Common myeloid progenitor, CD34-positive (primary cell): ENCODE data around the gene DGKG.

Source experiments
- CTCF ChIA-PET: fragments of 350-600 bp; sonication (Branson Sonifier 250); formaldehyde crosslinking; loops from one replicate; lab custom pipeline; 2021; ENCODE audit warnings: antibody characterized with exemption; lab: Charles Lee
- POLR2A ChIA-PET: fragments of 350-600 bp; sonication (Branson Sonifier 250); formaldehyde crosslinking; loops from one replicate; lab custom pipeline; 2021; ENCODE audit warnings: antibody characterized with exemption; lab: Charles Lee
- DNase-seq, 3 donors: peaks; one replicate each; pipeline versions ENCODE4 v3.0.0 to v3.0.0-alpha.2; 2013
- H3K27ac ChIP-seq, 2 experiments: 1 replicate in 1 of 2; 2 replicates in 1 of 2; pipeline ENCODE4 v1.7.0; 2013; ENCODE audit warnings: inconsistent platforms in 2 of 2, low read length in 2 of 2, mild to moderate bottlenecking in 2 of 2, low read depth in 1 of 2, moderate library complexity in 1 of 2; ENCODE audit not compliant: severe bottlenecking in 2 of 2, insufficient read depth in 1 of 2, poor library complexity in 1 of 2
- H3K27me3 ChIP-seq, 5 experiments: replicated peaks in 2 of 5; 1 replicate in 3 of 5; 2 replicates in 2 of 5; pipeline versions ENCODE4 v1.6.1 to v1.7.0; 2013; ENCODE audit warnings: low read length in 4 of 5, mild to moderate bottlenecking in 2 of 5, moderate library complexity in 2 of 5, inconsistent platforms in 1 of 5; ENCODE audit not compliant: insufficient read depth in 5 of 5, control insufficient read depth in 4 of 5
- H3K36me3 ChIP-seq, 4 experiments: 1 replicate in 2 of 4; 2 replicates in 2 of 4; pipeline versions ENCODE4 v1.6.1 to v1.7.0; 2013; ENCODE audit warnings: low read length in 3 of 4, control low read depth in 1 of 4, mild to moderate bottlenecking in 1 of 4; ENCODE audit not compliant: control insufficient read depth in 4 of 4, insufficient read depth in 4 of 4
- H3K4me1 ChIP-seq, 4 experiments: 1 replicate in 3 of 4; 2 replicates in 1 of 4; pipeline versions ENCODE4 v1.6.1 to v1.7.1; 2013; ENCODE audit warnings: low read length in 3 of 4, mild to moderate bottlenecking in 3 of 4, control low read depth in 1 of 4, inconsistent platforms in 1 of 4, moderate library complexity in 1 of 4; ENCODE audit not compliant: control insufficient read depth in 4 of 4, insufficient read depth in 4 of 4; ENCODE audit errors: control extremely low read depth in 1 of 4
- H3K4me3 ChIP-seq, 7 experiments: 1 replicate in 4 of 7; 2 replicates in 3 of 7; pipeline versions ENCODE4 v1.5.1 to v1.7.0; 2013; ENCODE audit warnings: mild to moderate bottlenecking in 7 of 7, low read length in 6 of 7, moderate library complexity in 6 of 7, inconsistent platforms in 2 of 7, low read depth in 2 of 7, control low read depth in 1 of 7; ENCODE audit not compliant: insufficient read depth in 4 of 7, control insufficient read depth in 1 of 7; ENCODE audit errors: extremely low read depth in 1 of 7
- H3K9me3 ChIP-seq, 5 experiments: 1 replicate in 4 of 5; 2 replicates in 1 of 5; pipeline versions ENCODE4 v1.6.1 to v1.7.1; 2013; ENCODE audit warnings: low read length in 4 of 5, mild to moderate bottlenecking in 2 of 5, inconsistent platforms in 1 of 5, low read depth in 1 of 5, moderate library complexity in 1 of 5; ENCODE audit not compliant: control insufficient read depth in 4 of 5, insufficient read depth in 2 of 5; ENCODE audit errors: control extremely low read depth in 1 of 5
- WGBS: methylation state at CpG from one replicate; pipeline ENCODE4 v1.1.5; 2013; ENCODE audit not compliant: insufficient coverage; 5-methylcytosine and 5-hydroxymethylcytosine counted together

The DGKG gene

GRCh38 chr3:186143250-186143649 is 218.8 kb downstream of the DGKG start:
- POLR2A ChIA-PET, result no interaction called here
- H3K9me3 ChIP-seq, result no peaks in the 10 kb centered on the region
- no peaks in the 10 kb centered on the region for H3K36me3 ChIP-seq
- 86% methylated on average over 1 of the region's 1 CpG for WGBS
- no peak overlapping the region for H3K27ac ChIP-seq
- no peak overlapping the region for H3K4me3 ChIP-seq
- no peaks in the 10 kb centered on the region for H3K27me3 ChIP-seq
- CTCF ChIA-PET, result interaction anchor here (1.1 to 1.9 kb wide), 4 partner anchors 9 to 29 kb away, joined by 3 to 6 read pairs (median 4); no protein-coding TSS in a partner anchor
- DNase-seq, result no peak
- H3K4me1 ChIP-seq, result peaks cover 4 to 13% (median 8%) of the 10 kb centered on the region in 4 experiments

DNA sequence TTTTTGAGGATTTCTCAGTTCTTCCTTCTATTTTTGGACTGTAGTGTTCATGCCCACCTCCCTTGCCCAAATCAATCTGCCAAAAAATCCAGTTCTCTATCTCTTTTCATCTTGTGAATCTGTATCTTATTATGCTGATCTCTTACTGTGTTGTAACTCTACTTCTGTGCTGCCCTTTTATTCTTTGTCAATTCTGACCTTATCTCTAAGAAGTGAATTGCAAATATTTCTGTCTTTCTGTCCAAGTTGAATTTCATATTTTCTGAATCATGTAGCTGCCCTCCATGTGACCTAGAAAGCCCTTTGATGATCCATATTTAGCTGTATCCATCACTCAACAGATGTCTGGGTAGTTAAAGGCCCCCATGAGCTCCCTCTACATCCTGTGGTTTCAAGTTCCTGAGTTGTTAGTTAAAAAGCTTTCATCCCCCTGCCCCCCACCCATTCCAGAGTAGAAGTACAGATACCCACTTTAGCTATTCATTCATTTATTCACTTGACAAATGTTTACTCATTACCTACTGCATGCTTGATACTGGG is 219.6 kb downstream of the DGKG start:
- Histone ChIP-seq H3K4me3 (no peak overlapping the region), H3K4me1 (peaks cover 4 to 13% (median 8%) of the 10 kb centered on the region in 4 experiments), H3K36me3 (no peaks in the 10 kb centered on the region), H3K27ac (no peak overlapping the region), H3K9me3 (no peaks in the 10 kb centered on the region), H3K27me3 (no peaks in the 10 kb centered on the region)
- ChIA-PET POLR2A (no interaction called here), CTCF (interaction anchor here (1.1 to 1.9 kb wide), 4 partner anchors 9 to 30 kb away, joined by 3 to 6 read pairs (median 4); no protein-coding TSS in a partner anchor)
- peak in 2 of 3 donors; percentile 62 to 74 for DNase-seq

- POLR2A ChIA-PET, result no interaction called here
- CTCF ChIA-PET, result interaction anchor here (1.3 to 1.9 kb wide), 2 partner anchors 8 to 18 kb away, joined by 5 to 6 read pairs; no protein-coding TSS in a partner anchor
- no peak overlapping the region for H3K27ac ChIP-seq
- H3K36me3 ChIP-seq, result no peaks in the 10 kb centered on the region
- no peaks in the 10 kb centered on the region for H3K9me3 ChIP-seq
- WGBS, result 100% methylated on average over 2 of the region's 2 CpGs
- DNase-seq, result no peak
- H3K27me3 ChIP-seq, result no peaks in the 10 kb centered on the region
- peaks cover 4 to 13% (median 8%) of the 10 kb centered on the region in 4 experiments for H3K4me1 ChIP-seq
- H3K4me3 ChIP-seq, result no peak overlapping the region
These were observed 220.2 kb downstream of the DGKG start for GRCh38 chr3:186141790-186142189.

DNA sequence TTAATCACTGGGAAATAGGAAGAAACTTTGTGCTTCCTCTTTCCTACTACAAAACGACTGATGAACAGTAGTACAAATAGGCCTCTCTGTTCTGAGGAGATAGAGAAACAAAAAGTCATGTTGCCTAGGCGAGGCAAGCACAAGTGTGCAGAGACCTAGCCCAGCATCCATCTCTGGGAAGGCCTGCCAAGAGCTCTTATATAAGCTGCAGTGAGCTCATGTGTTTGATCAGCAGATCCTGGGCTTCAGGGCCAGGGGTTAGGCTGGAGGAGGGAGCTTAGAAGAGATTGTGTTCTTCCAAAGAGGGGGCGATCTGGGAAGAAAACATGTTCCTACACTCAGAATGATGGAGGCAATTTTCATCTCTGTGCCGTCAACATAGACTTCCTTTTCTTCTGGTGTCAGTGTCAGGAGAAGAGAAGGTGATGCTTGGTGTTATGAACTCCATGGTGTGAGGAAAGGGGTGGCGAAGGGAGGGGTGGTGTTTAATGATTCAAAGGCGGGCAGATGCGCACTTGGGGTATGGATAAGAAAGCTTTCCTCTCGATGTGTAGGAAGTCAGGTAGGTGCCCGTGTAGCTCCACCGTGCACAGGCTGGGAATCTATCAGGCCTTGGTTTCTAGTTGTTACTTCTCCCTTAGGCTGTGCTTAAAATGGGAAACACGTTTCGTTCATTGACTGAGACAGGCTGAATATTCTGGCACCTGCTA is 223.6 kb downstream of the DGKG start:
- WGBS, result 89% methylated on average over 10 of the region's 12 CpGs
- Histone ChIP-seq H3K27ac (no peak overlapping the region), H3K9me3 (no peaks in the 10 kb centered on the region), H3K36me3 (no peaks in the 10 kb centered on the region), H3K4me3 (no peak overlapping the region), H3K27me3 (no peaks in the 10 kb centered on the region), H3K4me1 (peaks cover 4 to 13% (median 8%) of the 10 kb centered on the region in 4 experiments)
- ChIA-PET CTCF (interaction anchor here (0.5 to 1.6 kb wide), 3 partner anchors 12 to 70 kb away, joined by 3 to 4 read pairs (median 3); no protein-coding TSS in a partner anchor), POLR2A (no interaction called here)
- no peak for DNase-seq

GRCh38 chr3:186137051-186137685 is 224.9 kb downstream of the DGKG start:
- Histone ChIP-seq H3K9me3 (no peaks in the 10 kb centered on the region), H3K27ac (no peak overlapping the region), H3K4me1 (peaks cover under 1 to 5% (median 2%) of the 10 kb centered on the region in 4 experiments), H3K27me3 (no peaks in the 10 kb centered on the region), H3K4me3 (no peak overlapping the region), H3K36me3 (no peaks in the 10 kb centered on the region)
- ChIA-PET POLR2A (no interaction called here), CTCF (interaction anchor here (1.4 kb wide), 1 partner anchor 72 kb away, joined by 3 read pairs; no protein-coding TSS in a partner anchor)
- no peak for DNase-seq
- WGBS, result 83% methylated on average over 11 of the region's 15 CpGs

DNA sequence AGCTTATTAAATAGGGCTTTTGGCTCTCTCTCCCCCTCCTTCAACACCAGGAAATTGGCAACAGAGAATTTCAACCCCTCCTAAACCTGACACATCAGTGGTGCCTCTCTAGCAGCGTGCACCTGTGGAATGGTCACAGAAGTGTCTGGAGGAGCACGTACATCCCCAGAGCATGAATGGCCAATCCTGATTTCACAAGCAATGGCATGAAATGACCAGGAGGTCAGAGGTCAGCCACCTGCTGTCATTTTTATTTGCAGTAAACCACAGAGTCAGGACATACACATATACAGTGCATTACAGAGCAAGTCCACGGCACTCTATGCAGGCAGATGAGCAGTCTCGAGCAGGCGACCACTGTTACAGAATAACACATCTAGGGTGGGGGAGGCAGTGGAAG is 228.1 kb downstream of the DGKG start:
- WGBS, result 94% methylated on average over 3 of the region's 5 CpGs

More for the DNA sequence above, 228.1 kb downstream of the DGKG start:
- POLR2A ChIA-PET, result no interaction called here
- DNase-seq, result no peak
- H3K27ac ChIP-seq, result no peak overlapping the region
- no peaks in the 10 kb centered on the region for H3K36me3 ChIP-seq
- CTCF ChIA-PET, result interaction anchor here (1.9 kb wide), 1 partner anchor 9 kb away, joined by 6 read pairs; no protein-coding TSS in a partner anchor
- peaks cover 0 to 1% (median 0%) of the 10 kb centered on the region in 5 experiments for H3K27me3 ChIP-seq
- no peak overlapping the region for H3K4me3 ChIP-seq
- no peaks in the 10 kb centered on the region for H3K4me1 ChIP-seq
- H3K9me3 ChIP-seq, result no peaks in the 10 kb centered on the region
